Fibroblast of lung (primary cell): ENCODE data around the gene WDR41. TPM values are rescaled to one million over a fixed set of nuclear protein-coding genes. Genes with fewer than 3 reads are reported as not detected.

Experiments used
- DNase-seq, 2 donors: peaks; one replicate each; pipeline versions ENCODE4 v3.0.0 to v3.0.0-alpha.2; 2010; ENCODE audit warnings: low read depth in 2 of 2
- H2AFZ ChIP-seq: 2 replicates; pipeline ENCODE4 v1.5.1; 2012; ENCODE audit warnings: low read length, control low read depth, inconsistent platforms
- H3K27ac ChIP-seq: 2 replicates; pipeline ENCODE4 v1.5.1; 2011; ENCODE audit warnings: low read length, control low read depth; ENCODE audit not compliant: insufficient read depth
- H3K27me3 ChIP-seq: 2 replicates; pipeline ENCODE4 v1.5.1; 2011; ENCODE audit warnings: mild to moderate bottlenecking, low read length; ENCODE audit not compliant: control insufficient read depth, insufficient read depth
- H3K36me3 ChIP-seq: 2 replicates; pipeline ENCODE4 v1.5.1; 2011; ENCODE audit warnings: low read length; ENCODE audit not compliant: control insufficient read depth, insufficient read depth
- H3K4me1 ChIP-seq: 2 replicates; pipeline ENCODE4 v1.5.1; 2011; ENCODE audit warnings: low read length; ENCODE audit not compliant: control insufficient read depth, insufficient read depth; ENCODE audit errors: extremely low read depth
- H3K4me2 ChIP-seq: 2 replicates; pipeline ENCODE4 v1.5.1; 2011; ENCODE audit warnings: low read length, control low read depth; ENCODE audit not compliant: insufficient read depth; ENCODE audit errors: extremely low read depth
- H3K4me3 ChIP-seq, 4 experiments: fragments of 200-600 bp in 1 of 4; sonication (generic) in 1 of 4; replicated peaks in 1 of 4; 2 replicates each; pipeline ENCODE4 v1.5.1; 2011 to 2016; ENCODE audit warnings: low read length in 4 of 4, low read depth in 3 of 4, mild to moderate bottlenecking in 3 of 4, control low read depth in 2 of 4, inconsistent platforms in 1 of 4, mixed read lengths in 1 of 4; ENCODE audit not compliant: insufficient read depth in 1 of 4; ENCODE audit errors: control extremely low read depth in 1 of 4
- H3K79me2 ChIP-seq: 2 replicates; pipeline ENCODE4 v1.5.1; 2012; ENCODE audit warnings: mild to moderate bottlenecking, low read length, inconsistent platforms; ENCODE audit not compliant: control insufficient read depth, insufficient read depth
- H3K9ac ChIP-seq: 2 replicates; pipeline ENCODE4 v1.5.1; 2011; ENCODE audit warnings: mild to moderate bottlenecking, low read length, control low read depth; ENCODE audit not compliant: insufficient read depth
- H3K9me3 ChIP-seq: 2 replicates; pipeline ENCODE4 v1.5.1; 2012; ENCODE audit warnings: low read depth, low read length; ENCODE audit not compliant: control insufficient read depth, insufficient read depth
- H4K20me1 ChIP-seq: 2 replicates; pipeline ENCODE4 v1.5.1; 2011; ENCODE audit warnings: low read length; ENCODE audit not compliant: control insufficient read depth, insufficient read depth; ENCODE audit errors: extremely low read depth
- CTCF ChIP-seq, 2 donors: IDR thresholded peaks in 1 of 2; conservative IDR thresholded peaks in 1 of 2; 1 replicate in 1 of 2; 2 replicates in 1 of 2; pipeline ENCODE4 v1.5.1; 2011 to 2012; ENCODE audit warnings: low read length in 2 of 2, control low read depth in 1 of 2, inconsistent platforms in 1 of 2, low read depth in 1 of 2, mild to moderate bottlenecking in 1 of 2
- EZH2 ChIP-seq: IDR thresholded peaks from 2 replicates; pipeline ENCODE4 v1.5.1; 2012; ENCODE audit warnings: low read length, control low read depth, mild to moderate bottlenecking; ENCODE audit errors: missing control alignments
- polyA plus RNA-seq, 2 donors: library from polyadenylated mRNA; depleted of rRNA in 1 of 2; stranded (reverse) in 1 of 2; unstranded in 1 of 2; fragments of >200 nt; gene quantifications; 2 replicates each; pipeline ENCODE4 v1.2.1, GENCODE V29; 2011 to 2012; ENCODE audit warnings: missing spikeins in 1 of 2
- total RNA-seq: library from RNA; depleted of rRNA; stranded (reverse); fragments of >200 nt; gene quantifications from 2 replicates; pipeline ENCODE4 v1.2.1, GENCODE V29; 2014

The WDR41 gene
- total and polyA plus RNA-seq, 2 donors (not counting 1 experiment from before 2014, with no cell fraction given) = 116 to 161 TPM

- Histone ChIP-seq H3K9ac (no peak overlapping the region), H3K4me3 (no peak overlapping the region), H3K4me1 (no peaks in the 10 kb centered on the region), H3K27ac (no peak overlapping the region), H3K36me3 (no peaks in the 10 kb centered on the region), H4K20me1 (no peaks in the 10 kb centered on the region), H3K27me3 (no peaks in the 10 kb centered on the region), H3K79me2 (no peaks in the 10 kb centered on the region), H3K4me2 (no peak overlapping the region), H2AFZ (no peak overlapping the region), H3K9me3 (no peaks in the 10 kb centered on the region)
- TF ChIP-seq EZH2 (no peak), CTCF (conservative IDR thresholded peaks at IDR 0.05 in 1 of 2, IDR thresholded peaks at IDR 0.05 in 1 of 2; ENCODE audit: low read depth in 1 of 2, low read length in 2 of 2) (no peak)
- no peak for DNase-seq
Observed at GRCh38 chr5:77418162-77418561, 74.0 kb downstream of the WDR41 start.

- H3K79me2 ChIP-seq = no peaks in the 10 kb centered on the region
- DNase-seq = no peak
- H3K4me1 ChIP-seq = no peaks in the 10 kb centered on the region
- H3K9me3 ChIP-seq = no peaks in the 10 kb centered on the region
- H3K4me3 ChIP-seq = no peak overlapping the region
- H3K36me3 ChIP-seq = no peaks in the 10 kb centered on the region
- TF ChIP-seq CTCF (conservative IDR thresholded peaks at IDR 0.05 in 1 of 2, IDR thresholded peaks at IDR 0.05 in 1 of 2; ENCODE audit: low read depth in 1 of 2, low read length in 2 of 2) (no peak), EZH2 (no peak)
- no peak overlapping the region for H2AFZ ChIP-seq
- no peak overlapping the region for H3K27ac ChIP-seq
- H3K9ac ChIP-seq = no peak overlapping the region
- H3K27me3 ChIP-seq = peaks cover 7% of the 10 kb centered on the region
- H4K20me1 ChIP-seq = no peaks in the 10 kb centered on the region
- no peak overlapping the region for H3K4me2 ChIP-seq
Observed at GRCh38 chr5:77413049-77413448, 79.1 kb downstream of the WDR41 start.

- H3K9me3 ChIP-seq = no peaks in the 10 kb centered on the region
- no peak overlapping the region for H3K4me3 ChIP-seq
- H3K4me1 ChIP-seq = no peaks in the 10 kb centered on the region
- no peaks in the 10 kb centered on the region for H3K36me3 ChIP-seq
- no peaks in the 10 kb centered on the region for H3K79me2 ChIP-seq
- TF ChIP-seq CTCF (conservative IDR thresholded peaks at IDR 0.05 in 1 of 2, IDR thresholded peaks at IDR 0.05 in 1 of 2; ENCODE audit: low read depth in 1 of 2, low read length in 2 of 2) (no peak), EZH2 (no peak)
- H3K27me3 ChIP-seq = peaks cover 7% of the 10 kb centered on the region
- DNase-seq = no peak
- no peak overlapping the region for H2AFZ ChIP-seq
- no peak overlapping the region for H3K4me2 ChIP-seq
- no peaks in the 10 kb centered on the region for H4K20me1 ChIP-seq
- H3K9ac ChIP-seq = no peak overlapping the region
- H3K27ac ChIP-seq = no peak overlapping the region
Observed at GRCh38 chr5:77409870-77410621, 82.1 kb downstream of the WDR41 start.
